H1 (cell line): ENCODE data around the gene AIF1. TPM values are rescaled to one million over a fixed set of nuclear protein-coding genes. Genes with fewer than 3 reads are reported as not detected.

Source experiments
- CHD7 ChIP-seq: fragments of 300-600 bp; sonication (generic); IDR thresholded peaks from 2 replicates; pipeline ENCODE4 v1.7.1; 2012; ENCODE audit warnings: low read length, moderate library complexity, mild to moderate bottlenecking, inconsistent platforms; ENCODE audit not compliant: insufficient replicate concordance
- KDM1A ChIP-seq: fragments of 200-600, 300-600 bp; sonication (generic); IDR thresholded peaks from 2 replicates; pipeline ENCODE4 v1.7.1; 2016; ENCODE audit warnings: mild to moderate bottlenecking, low read length, borderline replicate concordance
- SIX5 ChIP-seq: IDR thresholded peaks from 2 replicates; pipeline ENCODE4 v1.6.1; 2011; ENCODE audit warnings: mild to moderate bottlenecking, low read depth, low read length
- TEAD4 ChIP-seq: IDR thresholded peaks from 2 replicates; pipeline ENCODE4 v1.6.1; 2012; ENCODE audit warnings: low read depth, low read length, inconsistent platforms, mixed read lengths
- ZNF274 ChIP-seq: IDR thresholded peaks from 2 replicates; pipeline ENCODE4 v1.7.0; 2012; ENCODE audit warnings: low read length, borderline replicate concordance; ENCODE audit errors: extremely low read depth
- polyA plus RNA-seq, 7 experiments: library from polyadenylated mRNA; depleted of rRNA in 3 of 7; stranded (reverse) in 5 of 7; unstranded in 2 of 7; fragments of >200 nt in 5 of 7; fragments of 200-250 nt in 2 of 7; gene quantifications; 1 replicate in 5 of 7; 2 replicates in 1 of 7; 4 replicates in 1 of 7; pipeline versions ENCODE4 v1.2.1 to v1.2.3, GENCODE V29; 2011 to 2013; ENCODE audit warnings: missing spikeins in 2 of 7, mixed read lengths in 2 of 7
- total RNA-seq: library from RNA; stranded (reverse); fragmentation: NEBNext Ultra II Directional; extraction: Animal tissue kit (Norgen Biotek cat#: 25700); gene quantifications from 2 replicates; pipeline ENCODE4 v1.2.1, GENCODE V29; 2021

Gene AIF1
- total and polyA plus RNA-seq, 2 of the 8 experiments (the other 6 are each of a cell fraction or from before 2014, with no cell fraction given), result 6.3 to 9.8 TPM

GRCh38 chr6:31575952-31576685, 38.9 kb upstream of the AIF1 start (continued):
- no peak for TF ChIP-seq CHD7
- no peak for TF ChIP-seq TEAD4
- TF ChIP-seq SIX5, result no peak
- TF ChIP-seq ZNF274, result no peak
- no peak for TF ChIP-seq KDM1A
